Brain microvascular endothelial cell (primary cell): ENCODE data around the gene IRGQ.

Experiments used
- DNase-seq: peaks from one replicate; pipeline ENCODE4 v3.0.0-alpha.2; 2020
- H3K27ac ChIP-seq: fragments of 250-450 bp; sonication (Bioruptor Pico); 2 replicates; pipeline ENCODE4 v1.5.1; 2020; ENCODE audit warnings: mild to moderate bottlenecking, moderate library complexity
- H3K27me3 ChIP-seq: fragments of 250-450 bp; sonication (Bioruptor Pico); replicated peaks from 2 replicates; pipeline ENCODE4 v1.5.1; 2020; ENCODE audit warnings: mild to moderate bottlenecking
- H3K36me3 ChIP-seq: fragments of 250-450 bp; sonication (Bioruptor Pico); replicated peaks from 2 replicates; pipeline ENCODE4 v1.5.1; 2020; ENCODE audit warnings: mild to moderate bottlenecking
- H3K4me3 ChIP-seq: 2 replicates; pipeline ENCODE4 v1.5.1; 2011; ENCODE audit warnings: low read depth, mild to moderate bottlenecking, control low read depth, low read length, moderate library complexity
- in situ Hi-C: cut with HindIII; loops from 2 replicates; pipeline ENCODE4 v1.10.0; 2017; ENCODE audit warnings: low sequenced_read_pairs, low pct_ligation_motif_present
- TF ChIP-seq, protein P1 (sequence below): IDR thresholded peaks from 2 replicates; pipeline ENCODE4 v1.5.1; 2011; ENCODE audit warnings: low read depth, mild to moderate bottlenecking, moderate library complexity, low read length, control low read depth, inconsistent platforms; ENCODE audit errors: missing control alignments

Gene IRGQ

GRCh38 chr19:43569657-43570056 lies 26.3 kb downstream of the IRGQ start:
- TF ChIP-seq, protein P1, sequence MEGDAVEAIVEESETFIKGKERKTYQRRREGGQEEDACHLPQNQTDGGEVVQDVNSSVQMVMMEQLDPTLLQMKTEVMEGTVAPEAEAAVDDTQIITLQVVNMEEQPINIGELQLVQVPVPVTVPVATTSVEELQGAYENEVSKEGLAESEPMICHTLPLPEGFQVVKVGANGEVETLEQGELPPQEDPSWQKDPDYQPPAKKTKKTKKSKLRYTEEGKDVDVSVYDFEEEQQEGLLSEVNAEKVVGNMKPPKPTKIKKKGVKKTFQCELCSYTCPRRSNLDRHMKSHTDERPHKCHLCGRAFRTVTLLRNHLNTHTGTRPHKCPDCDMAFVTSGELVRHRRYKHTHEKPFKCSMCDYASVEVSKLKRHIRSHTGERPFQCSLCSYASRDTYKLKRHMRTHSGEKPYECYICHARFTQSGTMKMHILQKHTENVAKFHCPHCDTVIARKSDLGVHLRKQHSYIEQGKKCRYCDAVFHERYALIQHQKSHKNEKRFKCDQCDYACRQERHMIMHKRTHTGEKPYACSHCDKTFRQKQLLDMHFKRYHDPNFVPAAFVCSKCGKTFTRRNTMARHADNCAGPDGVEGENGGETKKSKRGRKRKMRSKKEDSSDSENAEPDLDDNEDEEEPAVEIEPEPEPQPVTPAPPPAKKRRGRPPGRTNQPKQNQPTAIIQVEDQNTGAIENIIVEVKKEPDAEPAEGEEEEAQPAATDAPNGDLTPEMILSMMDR = no peak
- Histone ChIP-seq H3K36me3 (no peaks in the 10 kb centered on the region), H3K27me3 (no peaks in the 10 kb centered on the region), H3K4me3 (no peak overlapping the region), H3K27ac (no peak overlapping the region)
- in situ Hi-C loops = no loop called here
- DNase-seq = no peak

DNA sequence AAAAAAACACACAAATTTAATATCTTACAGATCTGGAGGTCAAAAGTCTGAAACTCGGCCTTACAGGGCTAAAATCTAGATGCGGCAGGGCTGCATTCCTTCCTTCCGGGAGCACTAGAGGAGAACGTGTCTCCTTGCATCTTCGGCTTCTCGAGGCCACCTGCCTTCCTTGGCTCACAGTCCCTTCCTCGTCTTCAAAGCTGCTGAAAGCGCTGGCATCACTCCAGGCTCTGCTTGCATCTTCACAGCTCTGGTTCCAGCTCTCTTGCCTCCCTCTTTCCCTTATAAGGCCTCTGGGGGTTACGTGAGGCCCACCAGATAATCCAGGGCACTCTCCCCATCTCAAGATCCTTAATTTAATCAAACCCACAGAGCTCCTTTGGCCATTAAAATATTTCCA lies 31.1 kb downstream of the IRGQ start:
- TF ChIP-seq, protein P1 = no peak
- in situ Hi-C loops = no loop called here
- DNase-seq = no peak
- H3K27me3 ChIP-seq = no peaks in the 10 kb centered on the region
- no peak overlapping the region for H3K4me3 ChIP-seq
- no peak overlapping the region for H3K27ac ChIP-seq
- H3K36me3 ChIP-seq = no peaks in the 10 kb centered on the region

DNA sequence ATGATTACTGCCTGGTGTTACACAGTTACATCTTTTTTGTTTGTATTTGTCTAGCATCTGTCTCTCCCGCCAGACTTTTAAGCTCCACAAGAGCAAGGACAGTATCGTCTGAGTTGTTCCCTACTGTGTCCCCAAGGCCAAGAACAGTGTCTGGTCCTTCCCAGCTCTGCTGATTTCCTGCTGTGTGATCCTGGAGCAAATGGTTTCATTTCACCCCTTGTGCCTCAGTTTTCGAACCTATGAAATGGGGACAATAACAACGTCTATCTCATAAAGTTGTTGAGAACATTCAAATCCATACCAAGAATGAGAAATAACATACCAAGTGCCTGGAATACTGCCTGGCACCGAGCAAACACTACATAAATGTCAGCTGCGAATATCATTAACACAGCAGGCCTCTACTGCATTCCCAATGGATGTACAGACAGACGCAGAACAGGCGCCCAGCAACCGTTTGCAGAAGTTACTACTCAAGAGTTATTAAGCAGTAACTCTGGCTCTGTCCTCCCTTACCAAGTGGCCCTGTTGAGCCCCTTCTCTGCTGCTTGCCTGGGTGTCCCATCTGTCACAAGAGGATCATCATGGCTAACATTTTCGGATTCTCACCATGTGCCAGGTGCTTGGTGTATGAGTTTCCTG lies 32.0 kb downstream of the IRGQ start:
- H3K27ac ChIP-seq = no peak overlapping the region
- no peaks in the 10 kb centered on the region for H3K36me3 ChIP-seq
- no peak for DNase-seq
- no peak overlapping the region for H3K4me3 ChIP-seq
- TF ChIP-seq, protein P1 = no peak
- in situ Hi-C loops = no loop called here
- H3K27me3 ChIP-seq = no peaks in the 10 kb centered on the region

DNA sequence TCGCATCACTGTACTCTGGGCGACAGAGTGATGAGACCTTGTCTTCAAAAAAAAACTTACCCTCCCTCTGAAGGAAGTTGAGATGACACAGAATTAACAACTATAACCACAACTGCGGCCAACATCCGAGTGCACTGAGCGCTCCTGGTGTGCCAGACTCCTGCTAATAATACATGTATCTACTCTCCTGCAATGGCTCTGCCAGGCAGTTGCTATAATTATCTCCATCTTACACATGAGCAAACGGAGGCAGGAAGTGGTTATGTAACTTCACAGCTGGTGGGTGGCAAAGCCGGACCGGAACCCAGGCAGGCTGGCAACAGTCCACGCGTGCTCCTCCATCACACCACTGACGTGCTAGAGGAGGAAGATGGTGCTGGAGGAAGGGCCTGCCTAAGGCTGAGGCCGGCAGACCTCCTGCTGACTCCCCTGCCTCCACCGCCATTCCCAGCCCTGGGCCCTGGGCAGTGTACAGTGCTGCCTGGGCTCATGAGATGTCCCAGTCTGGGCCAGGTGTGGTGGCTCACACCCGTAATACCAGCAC lies 33.2 kb downstream of the IRGQ start:
- DNase-seq = peak; percentile 75
- peak overlapping the region; percentile 9 for H3K4me3 ChIP-seq
- TF ChIP-seq, protein P1 = no peak
- no peaks in the 10 kb centered on the region for H3K36me3 ChIP-seq
- in situ Hi-C loops = no loop called here
- H3K27me3 ChIP-seq = no peaks in the 10 kb centered on the region
- peak overlapping the region; percentile 54 for H3K27ac ChIP-seq

GRCh38 chr19:43562226-43562697 lies 33.7 kb downstream of the IRGQ start:
- DNase-seq = no peak
- TF ChIP-seq, protein P1 = no peak
- Histone ChIP-seq H3K36me3 (no peaks in the 10 kb centered on the region), H3K4me3 (no peak overlapping the region), H3K27me3 (no peaks in the 10 kb centered on the region), H3K27ac (peak overlapping the region; percentile 19)
- in situ Hi-C loops = no loop called here
